Measurements from ENCODE around the gene AUH.

GRCh38 chr9:91305596-91306295 is 56.0 kb downstream of the AUH start:
- TF ChIP-seq CTCF (IDR thresholded peaks at IDR 0.05; ENCODE audit: poor library complexity, severe bottlenecking) (no peak), REST (IDR thresholded peaks at IDR 0.05; ENCODE audit: borderline replicate concordance) (no peak), TAF1 (IDR thresholded peaks at IDR 0.05; ENCODE audit: low read depth) (no peak), EZH2 (IDR thresholded peaks at IDR 0.05; ENCODE audit: borderline replicate concordance, insufficient read depth, low read length, poor library complexity, severe bottlenecking) (no peak), RAD21 (conservative IDR thresholded peaks at IDR 0.05) (no peak)
